Measurements from ENCODE around the gene GPR137B. TPM values are rescaled to one million over a fixed set of nuclear protein-coding genes. Genes with fewer than 3 reads are reported as not detected.

GPR137B gene
- total RNA-seq, 2 experiments from 2014 or later, result 7.2 to 8.1 TPM

DNA sequence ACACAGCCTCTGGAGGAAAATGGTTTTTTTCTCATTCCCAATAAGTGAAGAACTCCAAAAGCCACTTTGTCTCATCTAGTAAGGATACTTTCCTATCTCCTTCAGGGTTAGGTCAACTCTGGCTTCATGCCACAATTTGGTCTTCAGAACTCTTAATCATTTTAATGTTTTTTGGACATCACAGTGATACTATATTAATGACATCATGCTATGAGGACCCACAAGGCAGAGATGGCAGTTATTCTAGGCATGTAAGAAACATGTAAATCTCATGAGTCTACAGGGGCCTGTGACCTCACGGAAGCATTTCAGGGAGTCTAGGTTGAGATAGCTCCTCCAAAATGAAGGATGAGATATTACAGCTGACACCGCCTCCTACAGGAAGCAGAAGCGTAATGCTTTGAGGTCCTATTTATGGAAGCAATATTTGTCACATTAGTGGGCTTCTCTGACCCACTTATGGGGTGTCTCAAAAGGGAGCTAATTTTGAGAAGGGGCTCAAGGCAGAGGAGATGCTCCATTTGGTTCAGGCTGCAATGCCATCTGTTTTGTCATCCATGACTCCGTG is 5.0 kb upstream of the GPR137B start:
- intact Hi-C loops (cut with micrococcal nuclease), result no loop called here
- H3K27me3 Mint-ChIP-seq, result peaks cover 48% of the 10 kb centered on the region
- POLR2A ChIA-PET, result no interaction called here

GRCh38 chr1:236139495-236139894 is 2.8 kb upstream of the GPR137B start:
- no peak overlapping the region for H3K4me3 Mint-ChIP-seq
- peaks cover 3% of the 10 kb centered on the region for H3K36me3 Mint-ChIP-seq (ENCODE audit: low read depth)
- TF ChIP-seq, protein P1, sequence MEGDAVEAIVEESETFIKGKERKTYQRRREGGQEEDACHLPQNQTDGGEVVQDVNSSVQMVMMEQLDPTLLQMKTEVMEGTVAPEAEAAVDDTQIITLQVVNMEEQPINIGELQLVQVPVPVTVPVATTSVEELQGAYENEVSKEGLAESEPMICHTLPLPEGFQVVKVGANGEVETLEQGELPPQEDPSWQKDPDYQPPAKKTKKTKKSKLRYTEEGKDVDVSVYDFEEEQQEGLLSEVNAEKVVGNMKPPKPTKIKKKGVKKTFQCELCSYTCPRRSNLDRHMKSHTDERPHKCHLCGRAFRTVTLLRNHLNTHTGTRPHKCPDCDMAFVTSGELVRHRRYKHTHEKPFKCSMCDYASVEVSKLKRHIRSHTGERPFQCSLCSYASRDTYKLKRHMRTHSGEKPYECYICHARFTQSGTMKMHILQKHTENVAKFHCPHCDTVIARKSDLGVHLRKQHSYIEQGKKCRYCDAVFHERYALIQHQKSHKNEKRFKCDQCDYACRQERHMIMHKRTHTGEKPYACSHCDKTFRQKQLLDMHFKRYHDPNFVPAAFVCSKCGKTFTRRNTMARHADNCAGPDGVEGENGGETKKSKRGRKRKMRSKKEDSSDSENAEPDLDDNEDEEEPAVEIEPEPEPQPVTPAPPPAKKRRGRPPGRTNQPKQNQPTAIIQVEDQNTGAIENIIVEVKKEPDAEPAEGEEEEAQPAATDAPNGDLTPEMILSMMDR (IDR thresholded peaks at IDR 0.05), result no peak
- DNase-seq (no peak), ATAC-seq (no peak)
- H3K27ac Mint-ChIP-seq, result no peak overlapping the region
- H3K9me3 Mint-ChIP-seq, result no peaks in the 10 kb centered on the region
- POLR2A ChIA-PET, result no interaction called here
- intact Hi-C loops (cut with micrococcal nuclease), result no loop called here
- peaks cover 42% of the 10 kb centered on the region for H3K27me3 Mint-ChIP-seq
- H3K4me1 Mint-ChIP-seq (ENCODE audit: low read depth), result peaks cover 11% of the 10 kb centered on the region
- CTCF ChIA-PET, result interaction anchor here (0.6 to 1.2 kb wide), 4 partner anchors 9 to 330 kb away, joined by 3 read pairs; no protein-coding TSS in a partner anchor

More for the DNA sequence above, 5.0 kb upstream of the GPR137B start:
- TF ChIP-seq, protein P1 (IDR thresholded peaks at IDR 0.05), result peak; percentile 50
- DNase-seq, result peak; percentile 34
- H3K36me3 Mint-ChIP-seq (ENCODE audit: low read depth), result no peaks in the 10 kb centered on the region
- H3K9me3 Mint-ChIP-seq, result no peaks in the 10 kb centered on the region
- no peak overlapping the region for H3K4me3 Mint-ChIP-seq
- ATAC-seq, result no peak
- H3K27ac Mint-ChIP-seq, result no peak overlapping the region
- H3K4me1 Mint-ChIP-seq (ENCODE audit: low read depth), result no peaks in the 10 kb centered on the region
- CTCF ChIA-PET, result interaction anchor here (0.7 to 1.7 kb wide), 5 partner anchors 29 to 167 kb away, joined by 3 to 5 read pairs (median 4); no protein-coding TSS in a partner anchor

DNA sequence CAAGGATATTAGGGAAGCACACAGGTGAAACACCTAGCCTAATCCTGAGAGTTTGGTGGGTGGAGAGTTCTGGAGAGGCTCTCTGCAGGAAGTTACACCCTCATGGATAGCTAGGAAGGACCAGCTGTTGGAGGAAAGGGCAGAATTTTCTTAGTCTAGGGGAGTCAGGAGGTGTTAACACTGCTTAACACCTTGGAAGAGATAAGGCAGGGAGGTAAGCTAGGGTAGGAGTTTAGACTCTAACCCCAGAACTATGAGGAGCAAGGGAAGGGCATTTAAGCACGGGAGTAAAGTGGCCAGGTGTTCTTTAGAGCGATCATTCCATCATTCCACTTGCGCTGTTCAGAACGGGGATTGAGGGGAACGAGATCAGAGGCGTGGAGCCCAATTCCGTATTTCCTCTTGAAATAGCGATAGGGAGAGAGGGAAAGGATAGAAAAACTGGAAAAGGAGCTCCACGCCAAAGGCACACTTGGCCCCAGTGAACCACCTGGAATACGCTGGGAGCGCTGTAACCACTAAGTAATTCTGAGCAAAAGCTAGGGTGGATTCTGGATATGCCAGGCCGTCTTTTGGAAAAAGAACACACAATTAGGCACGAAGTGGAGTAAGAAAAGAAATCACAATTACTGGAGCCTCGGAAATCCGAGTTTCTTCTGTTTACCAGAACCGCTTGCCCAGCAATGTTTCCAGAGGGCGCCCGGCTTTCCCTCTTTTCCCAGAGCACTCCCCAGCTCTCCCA is 1.5 kb upstream of the GPR137B start:
- POLR2A ChIA-PET, result interaction anchor here (1.1 to 1.5 kb wide), 3 partner anchors 140 to 367 kb away, joined by 3 to 5 read pairs (median 4); no protein-coding TSS in a partner anchor
- TF ChIP-seq, protein P1 (IDR thresholded peaks at IDR 0.05), result no peak
- no peaks in the 10 kb centered on the region for H3K9me3 Mint-ChIP-seq
- DNase-seq, result no peak
- peak overlapping the region; percentile 74 for H3K4me3 Mint-ChIP-seq
- peaks cover 30% of the 10 kb centered on the region for H3K27me3 Mint-ChIP-seq
- H3K27ac Mint-ChIP-seq, result no peak overlapping the region
- ATAC-seq, result no peak
- intact Hi-C loops (cut with micrococcal nuclease), result loop anchor here (10.0 kb wide), 1 partner anchor 144 kb away; the partner anchor contains the start of gene ERO1B
- peaks cover 16% of the 10 kb centered on the region for H3K4me1 Mint-ChIP-seq (ENCODE audit: low read depth)
- peaks cover 10% of the 10 kb centered on the region for H3K36me3 Mint-ChIP-seq (ENCODE audit: low read depth)
- CTCF ChIA-PET, result interaction anchor here (0.9 to 1.2 kb wide), 5 partner anchors 7 to 328 kb away, joined by 3 read pairs; no protein-coding TSS in a partner anchor

DNA sequence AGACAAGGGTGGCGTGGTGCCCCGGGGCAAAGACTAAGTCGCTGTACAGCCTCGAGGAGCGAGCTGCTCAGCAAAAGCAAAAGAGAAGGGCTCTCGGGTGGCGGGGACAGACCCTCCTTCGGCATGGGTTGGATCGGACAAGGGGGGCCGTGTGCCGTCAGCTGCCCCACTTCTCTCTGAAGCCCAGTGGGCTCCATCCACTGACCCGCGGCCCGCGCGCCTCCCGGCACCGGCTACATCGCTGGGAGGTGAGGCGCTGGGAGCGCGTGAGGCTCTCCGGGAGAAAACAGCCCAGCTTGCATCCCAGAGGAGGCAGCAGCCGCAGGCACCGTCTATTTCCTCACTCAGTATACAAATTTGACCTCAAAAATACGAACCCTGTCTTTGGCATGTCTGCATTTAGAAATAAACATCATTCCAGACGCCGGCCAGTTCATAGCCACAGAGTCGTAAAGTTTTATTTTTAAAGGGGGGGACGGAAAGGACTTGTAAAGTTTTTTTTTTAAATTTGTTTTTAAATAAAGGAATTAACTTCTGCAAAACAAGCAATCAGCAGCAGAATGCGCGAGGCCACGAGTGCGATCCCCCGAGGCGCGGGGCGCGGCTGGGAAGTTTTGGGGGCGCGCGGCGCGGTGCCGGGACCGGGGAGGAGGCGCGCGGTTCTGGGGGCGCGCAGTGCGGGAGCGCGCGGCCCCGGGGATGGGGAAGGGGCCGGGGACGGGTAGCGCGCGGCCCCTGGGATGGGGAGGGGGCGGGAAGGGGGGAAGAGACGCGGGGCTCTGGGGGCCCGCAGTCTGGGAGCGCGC is 689 bp upstream of the GPR137B start:
- intact Hi-C loops (cut with micrococcal nuclease), result loop anchor here (10.0 kb wide), 1 partner anchor 143 kb away; the partner anchor contains the start of gene ERO1B
- Mint-ChIP-seq H3K36me3 (ENCODE audit: low read depth) (peaks cover 14% of the 10 kb centered on the region), H3K4me1 (ENCODE audit: low read depth) (peaks cover 21% of the 10 kb centered on the region), H3K27me3 (peaks cover 26% of the 10 kb centered on the region), H3K9me3 (no peaks in the 10 kb centered on the region), H3K27ac (peak overlapping the region; percentile 23), H3K4me3 (peak overlapping the region; percentile 74)
- ChIA-PET POLR2A (interaction anchor here (1.1 to 1.5 kb wide), 3 partner anchors 140 to 366 kb away, joined by 3 to 5 read pairs (median 4); no protein-coding TSS in a partner anchor), CTCF (interaction anchor here (0.9 to 1.2 kb wide), 2 partner anchors 14 to 18 kb away, joined by 3 read pairs; no protein-coding TSS in a partner anchor)
- DNase-seq (peak; percentile 34), ATAC-seq (no peak)
- TF ChIP-seq, protein P1 (IDR thresholded peaks at IDR 0.05), result no peak

Measured in activated CD8-positive, alpha-beta T cell treated with anti-CD3 and anti-CD28 coated beads for 36 hours (primary cell).